Skin of body (tissue), 3 donors: ENCODE measurements around the gene DGKZ. TPM values are rescaled to one million over a fixed set of nuclear protein-coding genes. Genes with fewer than 3 reads are reported as not detected.

ENCODE experiments used
- DNase-seq: peaks from one replicate; lab custom pipeline; 2025; lab: John Stamatoyannopoulos, UW
- small RNA-seq: library from RNA; depleted of rRNA; stranded (forward); fragments of <200 nt; gene quantifications from one replicate; pipeline ENCODE3, GENCODE V24; 2014; ENCODE audit warnings: low replicate concordance
- total RNA-seq: library from RNA; depleted of rRNA; stranded (reverse); fragments of >200 nt; gene quantifications from one replicate; pipeline ENCODE4 v1.2.3, GENCODE V29; 2014

DGKZ gene
- total RNA-seq, 1 donor from 2014 or later = 30.4 TPM

DNA sequence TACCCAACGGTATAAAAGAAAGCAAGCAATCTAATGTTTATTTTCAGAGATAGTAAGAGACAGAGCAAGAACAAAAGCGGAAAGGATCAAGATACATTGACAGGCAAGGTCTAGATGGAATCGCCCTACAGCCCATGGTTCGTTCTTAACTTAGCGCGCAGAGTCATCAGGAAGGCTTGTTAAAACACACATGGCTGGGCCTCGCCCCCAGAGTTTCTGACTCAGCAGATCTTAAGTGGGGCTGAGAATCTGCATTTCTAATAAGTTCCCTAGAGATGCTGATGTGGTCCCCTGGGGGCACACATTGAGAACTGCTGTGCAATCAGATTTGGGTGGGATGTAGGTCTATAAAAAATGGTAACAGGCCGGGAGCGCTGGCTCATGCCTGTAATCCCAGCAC is 80.1 kb downstream of the DGKZ start:
- no peak for DNase-seq

DNA sequence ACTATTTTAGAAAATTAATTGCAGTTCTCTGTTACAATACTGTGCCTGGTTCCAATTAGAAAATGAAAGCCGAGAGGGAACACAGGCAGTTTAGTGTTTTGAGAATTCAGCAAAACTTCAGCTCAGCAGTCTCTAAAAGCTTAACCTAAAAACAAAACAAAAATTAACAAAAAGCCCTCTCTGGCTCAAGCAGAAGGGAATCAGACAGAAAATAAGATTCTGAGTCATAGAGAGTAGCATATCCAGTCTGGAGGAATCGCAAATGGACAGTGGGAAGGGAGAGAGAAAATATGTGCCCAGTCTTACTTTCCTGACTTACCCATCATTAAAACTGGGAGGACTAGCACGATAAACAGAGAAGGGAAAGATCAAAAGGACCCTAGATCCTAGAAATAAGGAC is 82.5 kb downstream of the DGKZ start:
- peak; percentile 41 for DNase-seq

Small RNA genes lying within 50 kb of the gene (small RNA-seq; reads per million reads assigned to genes)
- 0.07 reads per million for gene MIR4688

Other genes starting within 250 kb of the DGKZ start
- gene PHF21A, start 226.0 kb upstream of the DGKZ start, total RNA-seq = 26.3 TPM
- 27.1 TPM for gene CREB3L1, start 69.8 kb upstream of the DGKZ start, total RNA-seq
- 70.1 TPM for gene MDK, start 34.2 kb downstream of the DGKZ start, total RNA-seq
- gene CHRM4, start 44.3 kb downstream of the DGKZ start, total RNA-seq = not detected
- gene AMBRA1, start 246.6 kb downstream of the DGKZ start, total RNA-seq = 19.8 TPM